Measurements from ENCODE around the gene RELL2. TPM values are rescaled to one million over a fixed set of nuclear protein-coding genes. Genes with fewer than 3 reads are reported as not detected.

The RELL2 gene
- total RNA-seq, 1 experiment from 2014 or later, result 8.7 TPM

DNA sequence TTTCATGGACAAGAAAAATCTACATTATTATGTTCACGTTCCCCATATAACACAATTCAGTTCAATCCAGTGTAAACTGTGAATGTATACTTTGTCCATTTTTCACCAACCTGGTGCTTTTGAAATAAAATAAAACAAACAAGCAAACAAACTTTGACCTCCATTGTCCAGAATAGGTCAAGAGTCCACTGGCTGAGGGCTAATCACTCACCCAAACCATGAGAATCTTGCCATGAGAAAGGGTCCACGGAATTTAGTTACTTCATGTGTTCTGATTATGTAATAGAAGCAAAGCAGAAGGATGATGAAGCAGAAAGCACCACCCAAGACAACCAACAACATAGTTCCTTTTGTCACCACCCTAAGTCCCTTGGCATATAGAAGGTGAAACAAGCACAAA is 46.7 kb upstream of the RELL2 start:
- Histone ChIP-seq H2AFZ (ENCODE audit: low read depth, low read length, poor library complexity, severe bottlenecking) (no peak overlapping the region), H4K20me1 (ENCODE audit: insufficient read depth) (peaks cover 8% of the 10 kb centered on the region; the same call in 1 of the 2 replicates), H3K27ac (ENCODE audit: low read depth, low read length) (no peak overlapping the region), H3K4me1 (ENCODE audit: control insufficient read depth in 1 of 2, insufficient read depth in 2 of 2, low read length in 2 of 2) (no peaks in the 10 kb centered on the region), H3K9me2 (ENCODE audit: insufficient read depth) (no peaks in the 10 kb centered on the region), H3K4me3 (replicated peaks in 1 of 2; ENCODE audit: low read depth in 1 of 2, low read length in 2 of 2) (no peak overlapping the region), H3K79me2 (ENCODE audit: insufficient read depth, low read length) (peaks cover 88% of the 10 kb centered on the region), H3K36me3 (ENCODE audit: control insufficient read depth in 1 of 2, insufficient read depth in 2 of 2, low read length in 2 of 2) (peaks cover 11 to 23% of the 10 kb centered on the region in 2 experiments; a peak in 3 of 4 replicates), H3K27me3 (ENCODE audit: insufficient read depth, low read length) (no peaks in the 10 kb centered on the region), H3K9ac (ENCODE audit: low read length) (no peak overlapping the region), H3K4me2 (ENCODE audit: low read length) (no peak overlapping the region), H3K9me3 (ENCODE audit: control insufficient read depth in 1 of 2, insufficient read depth in 1 of 2, low read depth in 1 of 2, low read length in 2 of 2) (no peaks in the 10 kb centered on the region)
- intact Hi-C loops (cut with micrococcal nuclease), result no loop called here
- ChIA-PET RAD21 (ENCODE audit: low non-redundant PET in 1 of 2, low total read pairs in 2 of 2, uncharacterized antibody in 2 of 2, unreplicated experiment in 2 of 2) (interaction anchor here in 1 of 2 experiments (0.6 kb wide), 1 partner anchor 391 kb away, joined by 5 read pairs; no protein-coding TSS in a partner anchor), CTCF (no interaction called here), POLR2A (no interaction called here)
- no peak for ATAC-seq
- BruUV-seq (replicated peaks), result no TSS peak
- no peak for TF ChIP-seq YY1 (IDR thresholded peaks at IDR 0.05; ENCODE audit: extremely low read depth, insufficient replicate concordance, low read depth, low read length)
- TF ChIP-seq, protein P1, sequence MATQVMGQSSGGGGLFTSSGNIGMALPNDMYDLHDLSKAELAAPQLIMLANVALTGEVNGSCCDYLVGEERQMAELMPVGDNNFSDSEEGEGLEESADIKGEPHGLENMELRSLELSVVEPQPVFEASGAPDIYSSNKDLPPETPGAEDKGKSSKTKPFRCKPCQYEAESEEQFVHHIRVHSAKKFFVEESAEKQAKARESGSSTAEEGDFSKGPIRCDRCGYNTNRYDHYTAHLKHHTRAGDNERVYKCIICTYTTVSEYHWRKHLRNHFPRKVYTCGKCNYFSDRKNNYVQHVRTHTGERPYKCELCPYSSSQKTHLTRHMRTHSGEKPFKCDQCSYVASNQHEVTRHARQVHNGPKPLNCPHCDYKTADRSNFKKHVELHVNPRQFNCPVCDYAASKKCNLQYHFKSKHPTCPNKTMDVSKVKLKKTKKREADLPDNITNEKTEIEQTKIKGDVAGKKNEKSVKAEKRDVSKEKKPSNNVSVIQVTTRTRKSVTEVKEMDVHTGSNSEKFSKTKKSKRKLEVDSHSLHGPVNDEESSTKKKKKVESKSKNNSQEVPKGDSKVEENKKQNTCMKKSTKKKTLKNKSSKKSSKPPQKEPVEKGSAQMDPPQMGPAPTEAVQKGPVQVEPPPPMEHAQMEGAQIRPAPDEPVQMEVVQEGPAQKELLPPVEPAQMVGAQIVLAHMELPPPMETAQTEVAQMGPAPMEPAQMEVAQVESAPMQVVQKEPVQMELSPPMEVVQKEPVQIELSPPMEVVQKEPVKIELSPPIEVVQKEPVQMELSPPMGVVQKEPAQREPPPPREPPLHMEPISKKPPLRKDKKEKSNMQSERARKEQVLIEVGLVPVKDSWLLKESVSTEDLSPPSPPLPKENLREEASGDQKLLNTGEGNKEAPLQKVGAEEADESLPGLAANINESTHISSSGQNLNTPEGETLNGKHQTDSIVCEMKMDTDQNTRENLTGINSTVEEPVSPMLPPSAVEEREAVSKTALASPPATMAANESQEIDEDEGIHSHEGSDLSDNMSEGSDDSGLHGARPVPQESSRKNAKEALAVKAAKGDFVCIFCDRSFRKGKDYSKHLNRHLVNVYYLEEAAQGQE (IDR thresholded peaks at IDR 0.05; ENCODE audit: low read depth), result no peak
- DNase-seq (ENCODE audit: low read depth, low spot score), result no peak

DNA sequence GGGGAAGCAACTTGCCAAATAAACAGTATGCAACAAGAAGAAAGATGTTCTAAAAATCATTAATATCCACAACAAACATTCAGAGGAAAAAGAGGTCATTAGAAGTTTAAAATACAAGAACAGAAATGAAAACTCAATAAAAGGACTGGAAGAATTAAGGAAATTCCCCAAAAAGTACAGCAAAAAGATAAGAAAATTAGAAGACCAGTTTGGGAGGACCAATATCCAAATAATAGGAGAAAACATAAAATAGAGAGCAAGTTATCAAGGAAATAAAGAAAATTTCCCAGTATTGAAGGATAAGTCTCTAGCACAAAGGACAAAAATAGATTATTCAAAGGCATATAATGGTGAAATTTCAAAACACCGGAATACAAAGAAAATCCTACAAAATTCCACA is 39.9 kb upstream of the RELL2 start:
- H3K9me2 ChIP-seq (ENCODE audit: insufficient read depth), result no peaks in the 10 kb centered on the region
- no TSS peak for BruUV-seq (replicated peaks)
- intact Hi-C loops (cut with micrococcal nuclease), result no loop called here
- H3K36me3 ChIP-seq (ENCODE audit: control insufficient read depth in 1 of 2, insufficient read depth in 2 of 2, low read length in 2 of 2), result no peaks in the 10 kb centered on the region
- H4K20me1 ChIP-seq (ENCODE audit: insufficient read depth), result peaks cover 21% of the 10 kb centered on the region; the same call in 1 of the 2 replicates
- H3K9ac ChIP-seq (ENCODE audit: low read length), result no peak overlapping the region
- TF ChIP-seq FOSL1 (IDR thresholded peaks at IDR 0.05; ENCODE audit: low read depth) (no peak), CEBPB (IDR thresholded peaks at IDR 0.05; ENCODE audit: low read depth) (no peak), CBX3 (IDR thresholded peaks at IDR 0.05; ENCODE audit: low read depth) (no peak), JUND (IDR thresholded peaks at IDR 0.05) (no peak), EZH2phosphoT487 (IDR thresholded peaks at IDR 0.05; ENCODE audit: borderline replicate concordance) (no peak), SIN3A (IDR thresholded peaks at IDR 0.05; ENCODE audit: low read depth) (no peak), YY1 (IDR thresholded peaks at IDR 0.05; ENCODE audit: extremely low read depth, insufficient replicate concordance, low read depth, low read length) (no peak), POLR2A (IDR thresholded peaks at IDR 0.05; ENCODE audit: borderline replicate concordance, extremely low read depth, insufficient read depth, insufficient read length) (no peak)
- ChIA-PET POLR2A (no interaction called here), RAD21 (ENCODE audit: low non-redundant PET in 1 of 2, low total read pairs in 2 of 2, uncharacterized antibody in 2 of 2, unreplicated experiment in 2 of 2) (no interaction called here), CTCF (interaction anchor here (1.3 to 2.7 kb wide), 2 partner anchors 22 to 33 kb away, joined by 3 to 16 read pairs; partner anchors contain the start of gene DIAPH1)
- H3K9me3 ChIP-seq (ENCODE audit: control insufficient read depth in 1 of 2, insufficient read depth in 1 of 2, low read depth in 1 of 2, low read length in 2 of 2), result no peaks in the 10 kb centered on the region
- H3K4me1 ChIP-seq (ENCODE audit: control insufficient read depth in 1 of 2, insufficient read depth in 2 of 2, low read length in 2 of 2), result 0 out of 4 replicates have a peak, but pooled peaks cover 0 to 5% of the 10 kb centered on the region in 2 experiments
- peaks cover 96% of the 10 kb centered on the region for H3K79me2 ChIP-seq (ENCODE audit: insufficient read depth, low read length)
- H2AFZ ChIP-seq (ENCODE audit: low read depth, low read length, poor library complexity, severe bottlenecking), result no peak overlapping the region
- H3K4me2 ChIP-seq (ENCODE audit: low read length), result no peak overlapping the region
- H3K4me3 ChIP-seq (replicated peaks in 1 of 2; ENCODE audit: low read depth in 1 of 2, low read length in 2 of 2), result no peak overlapping the region
- H3K27ac ChIP-seq (ENCODE audit: low read depth, low read length), result no peak overlapping the region
- no peaks in the 10 kb centered on the region for H3K27me3 ChIP-seq (ENCODE audit: insufficient read depth, low read length)
- no peak for DNase-seq (ENCODE audit: low read depth, low spot score)
- ATAC-seq, result no peak

All from HCT116 (cell line).